Heart left ventricle (tissue), 16 donors: ENCODE results near the gene NEURL3. TPM values are rescaled to one million over a fixed set of nuclear protein-coding genes. Genes with fewer than 3 reads are reported as not detected.
A peak's percentile ranks its signal among the peaks of the same experiment; 100 is the strongest.
"Not testable (repeated sequence)": the region's sequence is repeated elsewhere in the genome, so short reads cannot be mapped to it uniquely, and the experiment has no call there.

Experiments
- ATAC-seq, 4 donors: fragments of 200-7000 bp; cut with Tn5 transposase; one replicate each; pipeline ENCODE4 v1.9.1; 2020 to 2022; ENCODE audit warnings: moderate library complexity in 4 of 4, mild to moderate bottlenecking in 3 of 4, moderate number of reproducible peaks in 1 of 4
- DNase-seq, 5 donors: peaks; one replicate each; pipeline ENCODE4 v3.0.0-alpha.2; 2020
- H3K27ac ChIP-seq, 12 donors: fragments of 200-600 bp; sonication (generic) in 4 of 12; one replicate each; pipeline versions ENCODE4 v1.5.0 to v1.8.0; 2016 to 2022; ENCODE audit warnings: mild to moderate bottlenecking in 2 of 12
- H3K27me3 ChIP-seq, 9 donors: fragments of 200-600 bp; sonication (generic) in 2 of 9; one replicate each; pipeline versions ENCODE4 v1.5.1 to v1.8.0; 2016 to 2022; ENCODE audit warnings: mild to moderate bottlenecking in 3 of 9
- H3K36me3 ChIP-seq, 9 donors: fragments of 200-600 bp; sonication (generic) in 2 of 9; one replicate each; pipeline versions ENCODE4 v1.5.0 to v1.8.0; 2018 to 2022; ENCODE audit warnings: mild to moderate bottlenecking in 2 of 9
- H3K4me1 ChIP-seq, 12 donors: fragments of 200-600 bp; sonication (generic) in 4 of 12; one replicate each; pipeline versions ENCODE4 v1.5.0 to v1.8.0; 2016 to 2022; ENCODE audit warnings: mild to moderate bottlenecking in 3 of 12
- H3K4me3 ChIP-seq, 12 donors: fragments of 200-600 bp; sonication (generic) in 4 of 12; one replicate each; pipeline versions ENCODE4 v1.5.0 to v1.8.0; 2017 to 2022; ENCODE audit warnings: mild to moderate bottlenecking in 9 of 12, moderate library complexity in 4 of 12
- H3K9me3 ChIP-seq, 12 donors: fragments of 200-600 bp; sonication (generic) in 4 of 12; one replicate each; pipeline versions ENCODE4 v1.5.0 to v1.8.0; 2016 to 2022; ENCODE audit warnings: mild to moderate bottlenecking in 1 of 12
- CTCF ChIP-seq, 12 donors: fragments of 200-600 bp; sonication (generic) in 4 of 12; IDR thresholded peaks; one replicate each; pipeline versions ENCODE4 v1.5.0 to v1.8.0; 2018 to 2022; ENCODE audit warnings: antibody characterized with exemption in 12 of 12, mild to moderate bottlenecking in 5 of 12
- POLR2A ChIP-seq, 2 donors: fragments of 450-650 bp; IDR thresholded peaks; one replicate each; pipeline ENCODE4 v1.6.1; 2017; ENCODE audit warnings: antibody characterized with exemption in 2 of 2, mild to moderate bottlenecking in 2 of 2, moderate library complexity in 2 of 2
- WGBS, 4 donors: extraction: QIAGEN DNeasy Blood & Tissue Kit in 2 of 4; methylation state at CpG; one replicate each; pipeline versions ENCODE4 v1.1.5 to v1.1.7; 2013 to 2018; 5-methylcytosine and 5-hydroxymethylcytosine counted together
- intact Hi-C, 10 donors: fragments of 100-400 bp; cut with DNase I; formaldehyde crosslinking; loops; one replicate each; pipeline versions ENCODE4 v1.11.1 to v1.14.2; 2022
- polyA plus RNA-seq, 2 donors: library from polyadenylated mRNA; stranded (reverse); fragments of 200-250 nt; gene quantifications; one replicate each; pipeline ENCODE4 v1.2.3, GENCODE V29; 2013
- total RNA-seq, 9 donors: library from RNA; depleted of rRNA in 2 of 9; stranded (reverse); fragments of >200 nt in 2 of 9; fragmentation: NEBNext Ultra II Directional in 3 of 9; extraction: Animal tissue kit (Norgen Biotek cat#: 25700) in 3 of 9; gene quantifications; one replicate each; pipeline versions ENCODE4 v1.1.0 to v1.2.4, GENCODE V29; 2016 to 2023
- donor health status: ischemic (EF 13 %, LVEDD 7.1; RV severe dilation, severe dysfunction).
- donor health status: healthy with polysubstance abuse.
- donor health status: DM: no; HTN: yes; CAD: no.
- donor health status: DM: no; HTN: no; CAD: no.
- donor health status: ischemic (EF 25% LVEDD 6.9; RV normal size, moderate dysfunction).
- donor health status: ischemic (EF 25% LVEDD 5.7; RV mildly dilated, moderate dysfunction).
- donor health status: healthy.
- donor health status: DM: yes; HTN: yes; CAD: no.
- donor health status: ischemic (EF 35%, LVEDD 5.7; RV mildly dilated, moderate dysfunction).
- donor health status: nonischemic (EF 11% LVEDD 7.7; RV severe dilation, severe dysfunction).
- donor health status: DM: yes; HTN: yes; CAD: no.
- donor health status: PGD.
- donor health status: ischemic (EF 29% LVEDD 5.4; RV normal size, mild dysfunction).
- donor health status: nonischemic (EF 23%, LVEDD 6.1; RV moderate dilation, normal function).

NEURL3 gene
- total and polyA plus RNA-seq, 11 donors = 0.07 to 0.75 (median 0.27) TPM; not detected in 8

DNA sequence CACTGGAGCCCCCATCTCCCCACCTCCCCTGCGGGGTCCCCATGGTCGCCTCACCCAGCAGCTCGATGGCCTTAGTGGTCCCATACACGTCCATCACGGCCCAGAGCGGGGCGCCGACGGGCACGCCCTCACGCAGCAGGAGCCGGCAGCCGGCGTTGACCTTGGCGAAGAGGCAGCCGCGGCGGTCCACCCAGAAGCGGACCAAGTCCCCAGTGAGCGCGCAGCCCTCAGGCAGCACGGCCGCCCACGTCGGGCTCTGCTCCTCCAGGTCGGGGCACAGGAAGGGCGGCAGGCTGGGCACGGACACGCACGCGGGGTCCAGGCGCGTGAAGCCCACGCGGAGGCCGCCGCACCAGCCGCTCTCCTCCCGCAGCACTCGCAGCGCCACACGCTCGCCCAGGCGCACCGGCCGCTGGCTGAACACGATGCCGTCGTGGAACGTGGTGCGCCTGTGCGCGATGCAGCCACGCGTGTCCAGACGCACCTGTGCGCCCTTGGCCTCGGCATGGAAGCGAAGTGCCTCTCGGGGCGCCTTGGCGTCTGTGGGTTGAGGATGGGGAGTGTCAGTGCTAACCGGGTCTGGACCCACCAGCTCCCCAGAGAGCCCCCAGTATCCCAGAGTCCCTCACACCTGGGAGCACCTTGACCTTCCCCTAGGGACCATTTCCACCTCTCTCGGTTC is 4.6 kb downstream of the NEURL3 start:
- no peak for DNase-seq
- no peak for TF ChIP-seq CTCF (IDR thresholded peaks at IDR 0.05)
- no peak for TF ChIP-seq POLR2A (IDR thresholded peaks at IDR 0.05)
- ATAC-seq = no peak
- Histone ChIP-seq H3K4me3 (no peak overlapping the region), H3K4me1 (peaks cover 0 to 25% (median 11%) of the 10 kb centered on the region in 12 donors), H3K36me3 (no peaks in the 10 kb centered on the region), H3K27ac (no peak overlapping the region), H3K9me3 (peaks cover 0 to 6% (median 0%) of the 10 kb centered on the region in 12 donors), H3K27me3 (peaks cover 0 to 14% (median 8%) of the 10 kb centered on the region in 9 donors)
- WGBS, 4 donors = 49 to 70% (median 60%) methylated on average over 5 to 64 of the region's 64 CpGs
- intact Hi-C loops = loop anchor here in 6 of 10 donors (10.0 kb wide), 3 partner anchors 166 to 366 kb away; partner anchors contain the start of genes ASTL (in 4 of the 6), SNRNP200 (in 2 of the 6) and NCAPH (in 1 of the 6)

- WGBS, 4 donors = 85 to 89% (median 86%) methylated on average over 13 to 15 of the region's 15 CpGs
- Histone ChIP-seq H3K27ac (no peak overlapping the region), H3K4me1 (peaks cover 0 to 25% (median 11%) of the 10 kb centered on the region in 12 donors), H3K36me3 (no peaks in the 10 kb centered on the region), H3K9me3 (peaks cover 0 to 15% (median 3%) of the 10 kb centered on the region in 12 donors), H3K4me3 (no peak overlapping the region), H3K27me3 (peaks cover 0 to 14% (median 8%) of the 10 kb centered on the region in 9 donors)
- intact Hi-C loops = no loop called here
- TF ChIP-seq CTCF (IDR thresholded peaks at IDR 0.05) (no peak), POLR2A (IDR thresholded peaks at IDR 0.05) (no peak)
- no peak for DNase-seq
- no peak for ATAC-seq
These were observed 5.8 kb downstream of the NEURL3 start for GRCh38 chr2:96499061-96499960.

- H3K4me3 ChIP-seq, DNase-seq, intact Hi-C loops, H3K27ac ChIP-seq, H3K36me3 ChIP-seq, ATAC-seq: not testable (repeated sequence)
- 93 to 96% (median 95%) methylated on average over 6 of the region's 6 CpGs for WGBS, 4 donors
- Histone ChIP-seq H3K4me1 (peaks cover 0 to 25% (median 11%) of the 10 kb centered on the region in 12 donors), H3K27me3 (peaks cover 0 to 14% (median 8%) of the 10 kb centered on the region in 9 donors), H3K9me3 (peaks cover 0 to 22% (median 3%) of the 10 kb centered on the region in 12 donors)
These were observed 6.5 kb downstream of the NEURL3 start for GRCh38 chr2:96498611-96499010.

DNA sequence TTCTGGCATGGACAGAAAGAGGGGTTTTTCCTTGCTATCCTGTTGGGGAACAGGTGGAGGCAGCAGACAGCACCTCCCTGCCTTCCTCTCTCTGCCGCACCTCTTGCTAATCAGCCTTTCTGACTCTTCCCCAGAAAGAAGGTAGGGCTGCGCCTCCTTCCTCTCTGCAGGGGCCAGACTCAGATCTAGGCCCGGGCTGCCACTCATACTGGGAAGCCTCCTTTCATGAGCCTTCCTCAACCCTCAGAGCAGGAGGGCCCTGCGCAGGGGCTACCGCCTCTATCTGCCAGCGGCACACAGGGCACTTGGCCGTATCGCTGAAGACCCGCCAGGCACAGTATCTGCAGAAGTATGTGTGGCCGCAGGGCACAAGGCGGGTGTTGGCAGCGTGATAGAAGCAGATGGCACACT is 7.1 kb downstream of the NEURL3 start:
- DNase-seq (no peak), ATAC-seq (peak in 1 of 4 donors; percentile 24)
- no peak overlapping the region for H3K27ac ChIP-seq
- 63 to 79% (median 69%) methylated on average over 12 of the region's 12 CpGs for WGBS, 4 donors
- H3K4me3 ChIP-seq = no peak overlapping the region
- TF ChIP-seq CTCF (IDR thresholded peaks at IDR 0.05) (no peak), POLR2A (IDR thresholded peaks at IDR 0.05) (no peak)
- H3K4me1 ChIP-seq = peaks cover 0 to 22% (median 10%) of the 10 kb centered on the region in 12 donors
- no peaks in the 10 kb centered on the region for H3K36me3 ChIP-seq
- peaks cover 0 to 14% (median 8%) of the 10 kb centered on the region in 9 donors for H3K27me3 ChIP-seq
- intact Hi-C loops = no loop called here
- peaks cover 0 to 23% (median 3%) of the 10 kb centered on the region in 12 donors for H3K9me3 ChIP-seq
